Brain microvascular endothelial cell (primary cell): Measurements from ENCODE around the gene GATB.

Source experiments
- DNase-seq: peaks from one replicate; pipeline ENCODE4 v3.0.0-alpha.2; 2020
- H3K27ac ChIP-seq: fragments of 250-450 bp; sonication (Bioruptor Pico); 2 replicates; pipeline ENCODE4 v1.5.1; 2020; ENCODE audit warnings: mild to moderate bottlenecking, moderate library complexity
- H3K27me3 ChIP-seq: fragments of 250-450 bp; sonication (Bioruptor Pico); replicated peaks from 2 replicates; pipeline ENCODE4 v1.5.1; 2020; ENCODE audit warnings: mild to moderate bottlenecking
- H3K36me3 ChIP-seq: fragments of 250-450 bp; sonication (Bioruptor Pico); replicated peaks from 2 replicates; pipeline ENCODE4 v1.5.1; 2020; ENCODE audit warnings: mild to moderate bottlenecking
- H3K4me3 ChIP-seq: 2 replicates; pipeline ENCODE4 v1.5.1; 2011; ENCODE audit warnings: low read depth, mild to moderate bottlenecking, control low read depth, low read length, moderate library complexity
- CTCF ChIP-seq: IDR thresholded peaks from 2 replicates; pipeline ENCODE4 v1.5.1; 2011; ENCODE audit warnings: low read depth, mild to moderate bottlenecking, moderate library complexity, low read length, control low read depth, inconsistent platforms; ENCODE audit errors: missing control alignments
- in situ Hi-C: cut with HindIII; loops from 2 replicates; pipeline ENCODE4 v1.10.0; 2017; ENCODE audit warnings: low sequenced_read_pairs, low pct_ligation_motif_present

GATB gene

GRCh38 chr4:151675411-151675971 is 85.3 kb downstream of the GATB start:
- no peak overlapping the region for H3K27ac ChIP-seq
- TF ChIP-seq CTCF, result no peak
- H3K4me3 ChIP-seq, result no peak overlapping the region
- in situ Hi-C loops, result no loop called here
- DNase-seq, result no peak
- H3K36me3 ChIP-seq, result no peaks in the 10 kb centered on the region
- no peaks in the 10 kb centered on the region for H3K27me3 ChIP-seq

- Histone ChIP-seq H3K4me3 (no peak overlapping the region), H3K27me3 (no peaks in the 10 kb centered on the region), H3K27ac (no peak overlapping the region), H3K36me3 (no peaks in the 10 kb centered on the region)
- DNase-seq, result no peak
- in situ Hi-C loops, result no loop called here
- TF ChIP-seq CTCF, result no peak
Measured at GRCh38 chr4:151674804-151675391, 85.9 kb downstream of the GATB start.

GRCh38 chr4:151673908-151674520 is 86.8 kb downstream of the GATB start:
- Histone ChIP-seq H3K4me3 (no peak overlapping the region), H3K27ac (no peak overlapping the region), H3K36me3 (no peaks in the 10 kb centered on the region), H3K27me3 (no peaks in the 10 kb centered on the region)
- no peak for DNase-seq
- no peak for TF ChIP-seq CTCF
- in situ Hi-C loops, result no loop called here

GRCh38 chr4:151672996-151673395 is 87.8 kb downstream of the GATB start:
- DNase-seq, result no peak
- Histone ChIP-seq H3K4me3 (no peak overlapping the region), H3K36me3 (no peaks in the 10 kb centered on the region), H3K27ac (no peak overlapping the region), H3K27me3 (no peaks in the 10 kb centered on the region)
- TF ChIP-seq CTCF, result no peak
- in situ Hi-C loops, result no loop called here

GRCh38 chr4:151671541-151672059 is 89.2 kb downstream of the GATB start:
- TF ChIP-seq CTCF, result no peak

More at GRCh38 chr4:151671541-151672059, 89.2 kb downstream of the GATB start:
- in situ Hi-C loops, result no loop called here
- H3K27ac ChIP-seq, result no peak overlapping the region
- no peak overlapping the region for H3K4me3 ChIP-seq
- DNase-seq, result no peak
- H3K36me3 ChIP-seq, result no peaks in the 10 kb centered on the region
- H3K27me3 ChIP-seq, result no peaks in the 10 kb centered on the region
